H1 (cell line): ENCODE data around the gene PLBD1. TPM values are rescaled to one million over a fixed set of nuclear protein-coding genes. Genes with fewer than 3 reads are reported as not detected.

Experiments used
- CTCF ChIA-PET: fragments of 300-600 bp; sonication (Branson Sonifier 250); formaldehyde crosslinking; loops from one replicate; lab custom pipeline; 2021; ENCODE audit not compliant: partially characterized antibody; lab: Charles Lee
- POLR2A ChIA-PET: fragments of 300-600 bp; sonication (Branson Sonifier 250); formaldehyde crosslinking; loops from one replicate; lab custom pipeline; 2021; ENCODE audit warnings: inconsistent platforms; ENCODE audit not compliant: partially characterized antibody; lab: Charles Lee
- DNase-seq, 2 experiments: peaks; one replicate each; pipeline versions ENCODE4 v3.0.0 to v3.0.0-alpha.2; 2010 to 2022; ENCODE audit warnings: low spot score in 2 of 2, low read depth in 1 of 2, mixed read lengths in 1 of 2
- FAIRE-seq: peaks from 2 replicates; lab custom pipeline; 2011; peaks lifted over from hg19 to GRCh38; lab: Jason Lieb, UNC
- H2AFZ ChIP-seq: 2 replicates; pipeline ENCODE4 v1.8.1; 2012; ENCODE audit warnings: low read length, inconsistent platforms
- H2AK5ac ChIP-seq: 2 replicates; pipeline ENCODE4 v1.6.1; 2013; ENCODE audit warnings: low read depth, low read length
- H2BK120ac ChIP-seq: replicated peaks from 2 replicates; pipeline ENCODE3; 2013; ENCODE audit warnings: low read depth, low read length, inconsistent platforms
- H2BK12ac ChIP-seq: 2 replicates; pipeline ENCODE4 v1.6.1; 2013; ENCODE audit warnings: low read depth, low read length
- H2BK15ac ChIP-seq: 2 replicates; pipeline ENCODE4 v1.6.1; 2013; ENCODE audit warnings: low read length
- H2BK20ac ChIP-seq: 2 replicates; pipeline ENCODE4 v1.6.1; 2013; ENCODE audit warnings: low read length
- H2BK5ac ChIP-seq: 2 replicates; pipeline ENCODE4 v1.6.1; 2013; ENCODE audit warnings: low read depth, low read length
- H3K14ac ChIP-seq: 2 replicates; pipeline ENCODE4 v1.6.1; 2013; ENCODE audit warnings: inconsistent platforms; ENCODE audit not compliant: insufficient read length
- H3K18ac ChIP-seq: 2 replicates; pipeline ENCODE4 v1.6.1; 2013; ENCODE audit warnings: low read length; ENCODE audit errors: extremely low read depth
- H3K23ac ChIP-seq: 2 replicates; pipeline ENCODE4 v1.6.1; 2013; ENCODE audit warnings: inconsistent platforms; ENCODE audit not compliant: insufficient read length
- H3K23me2 ChIP-seq: 2 replicates; pipeline ENCODE4 v1.6.1; 2013; ENCODE audit warnings: low read depth, low read length
- H3K27ac ChIP-seq: 2 replicates; pipeline ENCODE4 v1.6.1; 2011; ENCODE audit warnings: low read depth, low read length, inconsistent platforms
- H3K27me3 ChIP-seq, 4 experiments: replicated peaks in 1 of 4; 1 replicate in 1 of 4; 2 replicates in 3 of 4; pipeline versions ENCODE4 v1.6.1 to v1.8.1; 2011 to 2013; ENCODE audit warnings: low read length in 3 of 4, mild to moderate bottlenecking in 3 of 4, inconsistent platforms in 2 of 4, mixed read lengths in 2 of 4, moderate library complexity in 1 of 4; ENCODE audit not compliant: control insufficient read depth in 3 of 4, insufficient read depth in 3 of 4; ENCODE audit errors: extremely low read depth in 1 of 4
- H3K36me3 ChIP-seq, 4 experiments: 2 replicates each; pipeline versions ENCODE4 v1.6.1 to v1.8.1; 2011 to 2013; ENCODE audit warnings: mild to moderate bottlenecking in 4 of 4, low read length in 3 of 4, moderate library complexity in 2 of 4, control low read depth in 1 of 4, inconsistent platforms in 1 of 4; ENCODE audit not compliant: insufficient read depth in 4 of 4, control insufficient read depth in 2 of 4
- H3K4ac ChIP-seq: replicated peaks from 2 replicates; pipeline ENCODE3; 2013; ENCODE audit warnings: low read length, low read depth, mixed read lengths, inconsistent platforms; ENCODE audit not compliant: insufficient read length
- H3K4me1 ChIP-seq, 4 experiments: replicated peaks in 1 of 4; 1 replicate in 1 of 4; 2 replicates in 3 of 4; pipeline versions ENCODE4 v1.6.1 to v1.8.1; 2011 to 2013; ENCODE audit warnings: low read length in 3 of 4, inconsistent platforms in 2 of 4, mixed read lengths in 1 of 4; ENCODE audit not compliant: insufficient read depth in 4 of 4, control insufficient read depth in 3 of 4
- H3K4me2 ChIP-seq, 2 experiments: 2 replicates each; pipeline versions ENCODE4 v1.6.1 to v1.8.1; 2011 to 2013; ENCODE audit warnings: low read depth in 2 of 2, low read length in 2 of 2, control low read depth in 1 of 2, inconsistent platforms in 1 of 2, mild to moderate bottlenecking in 1 of 2; ENCODE audit not compliant: insufficient read depth in 1 of 2
- H3K4me3 ChIP-seq, 4 experiments: fragments of 200-600, 300-600 bp in 1 of 4; sonication (generic), shearing (Covaris generic), sonication (Bioruptor Twin) in 1 of 4; 2 replicates each; pipeline versions ENCODE4 v1.5.1 to v1.8.1; 2011 to 2016; ENCODE audit warnings: low read length in 4 of 4, low read depth in 3 of 4, control low read depth in 2 of 4, inconsistent platforms in 2 of 4, mild to moderate bottlenecking in 2 of 4, mixed read lengths in 1 of 4, moderate library complexity in 1 of 4; ENCODE audit not compliant: insufficient read depth in 2 of 4; ENCODE audit errors: extremely low read depth in 1 of 4
- H3K56ac ChIP-seq: replicated peaks from 2 replicates; pipeline ENCODE3; 2013; ENCODE audit warnings: low read depth, mild to moderate bottlenecking, mixed read lengths, low read length, inconsistent platforms; ENCODE audit not compliant: insufficient read length
- H3K79me1 ChIP-seq: 2 replicates; pipeline ENCODE4 v1.6.1; 2013; ENCODE audit warnings: low read depth, low read length, control low read depth
- H3K79me2 ChIP-seq, 2 experiments: 2 replicates each; pipeline versions ENCODE4 v1.6.1 to v1.8.1; 2012 to 2013; ENCODE audit warnings: low read length in 2 of 2, mild to moderate bottlenecking in 2 of 2, inconsistent platforms in 1 of 2; ENCODE audit not compliant: insufficient read depth in 2 of 2, control insufficient read depth in 1 of 2
- H3K9ac ChIP-seq, 4 experiments: replicated peaks in 1 of 4; 1 replicate in 1 of 4; 2 replicates in 3 of 4; pipeline versions ENCODE4 v1.6.1 to v1.8.1; 2011 to 2013; ENCODE audit warnings: low read depth in 3 of 4, low read length in 3 of 4, control low read depth in 2 of 4, mild to moderate bottlenecking in 2 of 4, moderate library complexity in 2 of 4, inconsistent platforms in 1 of 4; ENCODE audit errors: extremely low read depth in 1 of 4
- H3K9me3 ChIP-seq, 2 experiments: 2 replicates each; pipeline versions ENCODE4 v1.6.1 to v1.8.1; 2012 to 2013; ENCODE audit warnings: mild to moderate bottlenecking in 2 of 2, moderate library complexity in 2 of 2, control low read depth in 1 of 2, inconsistent platforms in 1 of 2, low read depth in 1 of 2, low read length in 1 of 2, mixed read lengths in 1 of 2; ENCODE audit not compliant: insufficient read depth in 2 of 2
- H4K20me1 ChIP-seq, 2 experiments: replicated peaks in 1 of 2; 2 replicates each; pipeline versions ENCODE3 to v1.8.1; 2011 to 2013; ENCODE audit warnings: inconsistent platforms in 2 of 2, low read length in 2 of 2, mild to moderate bottlenecking in 1 of 2; ENCODE audit not compliant: insufficient read depth in 2 of 2, control insufficient read depth in 1 of 2
- H4K5ac ChIP-seq: 2 replicates; pipeline ENCODE4 v1.6.1; 2013; ENCODE audit warnings: low read length, low read depth, mixed read lengths, inconsistent platforms; ENCODE audit not compliant: insufficient read length
- H4K8ac ChIP-seq: 2 replicates; pipeline ENCODE4 v1.8.0; 2013; ENCODE audit warnings: mild to moderate bottlenecking, moderate library complexity, low read length, inconsistent platforms; ENCODE audit not compliant: insufficient read depth; ENCODE audit errors: extremely low read depth
- H4K91ac ChIP-seq: replicated peaks from 2 replicates; pipeline ENCODE3; 2013; ENCODE audit warnings: low read length, mixed read lengths, inconsistent platforms; ENCODE audit not compliant: insufficient read length
- CBX5 ChIP-seq: fragments of 300-800, 300-1000 bp; sonication (generic); IDR thresholded peaks from 2 replicates; pipeline ENCODE4 v1.7.1; 2016; ENCODE audit warnings: antibody characterized with exemption, low read length, low read depth
- CBX8 ChIP-seq: fragments of 300-800, 300-1000 bp; sonication (generic); IDR thresholded peaks from 2 replicates; pipeline ENCODE4 v1.7.1; 2016; ENCODE audit warnings: low read depth, low read length, borderline replicate concordance
- CREB1 ChIP-seq: IDR thresholded peaks from 2 replicates; pipeline ENCODE4 v1.6.1; 2012; ENCODE audit warnings: inconsistent platforms
- EP300 ChIP-seq, 2 experiments: IDR thresholded peaks; 1 replicate in 1 of 2; 2 replicates in 1 of 2; pipeline ENCODE4 v1.6.1; 2011 to 2012; ENCODE audit warnings: low read depth in 2 of 2, low read length in 2 of 2, mild to moderate bottlenecking in 2 of 2, borderline replicate concordance in 1 of 2, inconsistent platforms in 1 of 2, moderate library complexity in 1 of 2
- EZH2 ChIP-seq: fragments of 200-600 bp; sonication (generic); IDR thresholded peaks from 2 replicates; pipeline ENCODE4 v1.7.1; 2012; ENCODE audit warnings: low read depth, mild to moderate bottlenecking, moderate library complexity, low read length, inconsistent platforms; ENCODE audit not compliant: severe bottlenecking
- MAFK ChIP-seq: IDR thresholded peaks from 2 replicates; pipeline ENCODE4 v1.6.1; 2012; ENCODE audit warnings: low read depth, mild to moderate bottlenecking, improper control_type of control experiment, low read length
- SAP30 ChIP-seq: fragments of 300-600 bp; sonication (generic); IDR thresholded peaks from 2 replicates; pipeline ENCODE4 v1.7.1; 2012; ENCODE audit warnings: low read length, moderate library complexity, mild to moderate bottlenecking, inconsistent platforms; ENCODE audit not compliant: insufficient read depth, insufficient replicate concordance
- SIRT6 ChIP-seq: IDR thresholded peaks from one replicate; pipeline ENCODE4 v1.7.1; 2012; ENCODE audit warnings: low read length, inconsistent platforms
- SUZ12 ChIP-seq: fragments of 200-600 bp; sonication (generic); IDR thresholded peaks from 2 replicates; pipeline ENCODE4 v1.6.1; 2012; ENCODE audit warnings: mild to moderate bottlenecking, inconsistent platforms, low read length, moderate library complexity, mixed read lengths
- TCF12 ChIP-seq: IDR thresholded peaks from 2 replicates; pipeline ENCODE4 v1.6.1; 2011; ENCODE audit warnings: low read depth, mild to moderate bottlenecking, low read length
- whole genome bisulfite sequencing, 2 experiments: shearing (Covaris generic) in 1 of 2; methylation state at CpG; one replicate each; pipeline versions ENCODE4 v1.1.6 to v1.1.7; 2013 to 2015; ENCODE audit warnings: low lambda C conversion rate in 2 of 2, mixed read lengths in 2 of 2, inconsistent platforms in 1 of 2, low coverage in 1 of 2, missing lambda C conversion rate in 1 of 2; ENCODE audit not compliant: insufficient replicate concordance in 2 of 2, insufficient coverage in 1 of 2, insufficient read length in 1 of 2; ENCODE audit errors: extremely low coverage in 1 of 2, missing lambda C conversion rate in 1 of 2; 5-methylcytosine and 5-hydroxymethylcytosine counted together
- polyA plus RNA-seq, 7 experiments: library from polyadenylated mRNA; depleted of rRNA in 3 of 7; stranded (reverse) in 5 of 7; unstranded in 2 of 7; fragments of >200 nt in 5 of 7; fragments of 200-250 nt in 2 of 7; gene quantifications; 1 replicate in 5 of 7; 2 replicates in 1 of 7; 4 replicates in 1 of 7; pipeline versions ENCODE4 v1.2.1 to v1.2.3, GENCODE V29; 2011 to 2013; ENCODE audit warnings: missing spikeins in 2 of 7, mixed read lengths in 2 of 7
- total RNA-seq: library from RNA; stranded (reverse); fragmentation: NEBNext Ultra II Directional; extraction: Animal tissue kit (Norgen Biotek cat#: 25700); gene quantifications from 2 replicates; pipeline ENCODE4 v1.2.1, GENCODE V29; 2021
- TF ChIP-seq, protein P1 (sequence below): IDR thresholded peaks from 2 replicates; pipeline ENCODE4 v1.6.1; 2011; ENCODE audit warnings: low read length, improper control_type of control experiment
- TF ChIP-seq, protein P2 (sequence below): IDR thresholded peaks from 2 replicates; pipeline ENCODE4 v1.6.1; 2012; ENCODE audit warnings: inconsistent platforms

PLBD1 gene
- total and polyA plus RNA-seq, 2 of the 8 experiments (the other 6 are each of a cell fraction or from before 2014, with no cell fraction given) = 6.3 to 12.3 TPM

- Histone ChIP-seq H3K4me2 (no peak overlapping the region), H4K5ac (no peak overlapping the region), H2BK20ac (no peak overlapping the region), H4K20me1 (no peaks in the 10 kb centered on the region), H3K27me3 (no peaks in the 10 kb centered on the region), H2AK5ac (no peak overlapping the region), H3K9ac (no peak overlapping the region), H3K27ac (no peak overlapping the region), H3K4me3 (no peak overlapping the region), H3K4ac (no peak overlapping the region), H3K56ac (no peak overlapping the region), H3K79me1 (no peaks in the 10 kb centered on the region), H2BK12ac (no peak overlapping the region), H3K14ac (no peak overlapping the region), H2BK5ac (no peak overlapping the region), H2BK120ac (no peak overlapping the region), H2BK15ac (no peak overlapping the region), H4K91ac (no peak overlapping the region), H3K23ac (no peak overlapping the region), H3K4me1 (no peaks in the 10 kb centered on the region), H2AFZ (no peak overlapping the region), H3K36me3 (no peaks in the 10 kb centered on the region), H3K9me3 (no peaks in the 10 kb centered on the region), H3K18ac (no peak overlapping the region), H3K23me2 (no peaks in the 10 kb centered on the region), H4K8ac (0 out of 2 replicates have a peak overlapping the region, but pooled peaks have one; percentile 28), H3K79me2 (no peaks in the 10 kb centered on the region)
- WGBS, 2 experiments = 89% methylated on average over 10 of the region's 10 CpGs; no CpG with 5 or more reads in 1 of the 2 experiments
- ChIA-PET CTCF (interaction anchor here (0.7 to 1.4 kb wide), 3 partner anchors 9 to 22 kb away, joined by 3 read pairs; no protein-coding TSS in a partner anchor), POLR2A (interaction anchor here (0.9 kb wide), 1 partner anchor 43 kb away, joined by 3 read pairs; no protein-coding TSS in a partner anchor)
- DNase-seq (no peak), FAIRE-seq (no peak)
- TF ChIP-seq EP300 (IDR thresholded peaks at IDR 0.05; ENCODE audit: borderline replicate concordance in 1 of 2, low read depth in 2 of 2, low read length in 2 of 2) (no peak), MAFK (no peak), CBX5 (no peak), TCF12 (no peak), CREB1 (no peak), CBX8 (no peak), SAP30 (no peak), SUZ12 (no peak), EZH2 (no peak), SIRT6 (no peak)
- TF ChIP-seq, protein P1, sequence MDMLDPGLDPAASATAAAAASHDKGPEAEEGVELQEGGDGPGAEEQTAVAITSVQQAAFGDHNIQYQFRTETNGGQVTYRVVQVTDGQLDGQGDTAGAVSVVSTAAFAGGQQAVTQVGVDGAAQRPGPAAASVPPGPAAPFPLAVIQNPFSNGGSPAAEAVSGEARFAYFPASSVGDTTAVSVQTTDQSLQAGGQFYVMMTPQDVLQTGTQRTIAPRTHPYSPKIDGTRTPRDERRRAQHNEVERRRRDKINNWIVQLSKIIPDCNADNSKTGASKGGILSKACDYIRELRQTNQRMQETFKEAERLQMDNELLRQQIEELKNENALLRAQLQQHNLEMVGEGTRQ = no peak
- TF ChIP-seq, protein P2, sequence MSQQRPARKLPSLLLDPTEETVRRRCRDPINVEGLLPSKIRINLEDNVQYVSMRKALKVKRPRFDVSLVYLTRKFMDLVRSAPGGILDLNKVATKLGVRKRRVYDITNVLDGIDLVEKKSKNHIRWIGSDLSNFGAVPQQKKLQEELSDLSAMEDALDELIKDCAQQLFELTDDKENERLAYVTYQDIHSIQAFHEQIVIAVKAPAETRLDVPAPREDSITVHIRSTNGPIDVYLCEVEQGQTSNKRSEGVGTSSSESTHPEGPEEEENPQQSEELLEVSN = no peak
These were observed 35.5 kb downstream of the PLBD1 start for GRCh38 chr12:14532152-14532551.
